Neuronal stem cell (in vitro differentiated cells): ENCODE data around the gene MAPK10.

ENCODE experiments used
- DNase-seq: peaks from one replicate; pipeline ENCODE4 v3.0.0-alpha.2; 2013; ENCODE audit warnings: low spot score
- H2AFZ ChIP-seq: one replicate; pipeline ENCODE4 v1.6.1; 2013; ENCODE audit warnings: mild to moderate bottlenecking, low read length, inconsistent platforms
- H2AK5ac ChIP-seq: 2 replicates; pipeline ENCODE4 v1.6.1; 2013; ENCODE audit warnings: low read depth, mild to moderate bottlenecking, inconsistent platforms, low read length, moderate library complexity, mixed read lengths
- H2BK120ac ChIP-seq: 2 replicates; pipeline ENCODE4 v1.6.1; 2013; ENCODE audit warnings: low read depth, mild to moderate bottlenecking, inconsistent platforms, low read length, moderate library complexity, mixed read lengths
- H2BK12ac ChIP-seq: one replicate; pipeline ENCODE4 v1.6.1; 2013; ENCODE audit warnings: low read length, inconsistent platforms
- H2BK15ac ChIP-seq: 2 replicates; pipeline ENCODE4 v1.6.1; 2013; ENCODE audit warnings: mild to moderate bottlenecking, low read length, inconsistent platforms, mixed read lengths
- H2BK5ac ChIP-seq: one replicate; pipeline ENCODE4 v1.6.1; 2013; ENCODE audit warnings: inconsistent platforms, mild to moderate bottlenecking, low read length, moderate library complexity
- H3K14ac ChIP-seq: one replicate; pipeline ENCODE4 v1.6.1; 2013; ENCODE audit warnings: low read length, inconsistent platforms
- H3K18ac ChIP-seq: 2 replicates; pipeline ENCODE4 v1.6.1; 2013; ENCODE audit warnings: low read length, inconsistent platforms
- H3K23ac ChIP-seq: 2 replicates; pipeline ENCODE4 v1.6.1; 2013; ENCODE audit warnings: low read depth, mild to moderate bottlenecking, mixed read lengths, low read length, inconsistent platforms; ENCODE audit not compliant: poor library complexity
- H3K27ac ChIP-seq: replicated peaks from 3 replicates; pipeline ENCODE4 v1.5.1; 2013; ENCODE audit warnings: low read length, inconsistent platforms
- H3K27me3 ChIP-seq, 3 experiments: 2 replicates each; pipeline ENCODE4 v1.6.1; 2013; ENCODE audit warnings: low read length in 3 of 3, mild to moderate bottlenecking in 2 of 3, inconsistent platforms in 1 of 3, low read depth in 1 of 3, mixed read lengths in 1 of 3, moderate library complexity in 1 of 3; ENCODE audit not compliant: control insufficient read depth in 3 of 3, insufficient read depth in 3 of 3
- H3K36me3 ChIP-seq, 2 donors: replicated peaks in 1 of 2; 2 replicates each; pipeline ENCODE4 v1.6.1; 2013; ENCODE audit warnings: low read length in 2 of 2; ENCODE audit not compliant: control insufficient read depth in 2 of 2, insufficient read depth in 2 of 2
- H3K4ac ChIP-seq: 2 replicates; pipeline ENCODE4 v1.6.1; 2013; ENCODE audit warnings: inconsistent platforms, mild to moderate bottlenecking, low read length, moderate library complexity
- H3K4me1 ChIP-seq, 2 donors: 1 replicate in 1 of 2; 2 replicates in 1 of 2; pipeline ENCODE4 v1.6.1; 2013; ENCODE audit warnings: low read length in 2 of 2, low read depth in 1 of 2; ENCODE audit not compliant: control insufficient read depth in 2 of 2, insufficient read depth in 1 of 2
- H3K4me2 ChIP-seq: one replicate; pipeline ENCODE4 v1.6.1; 2013; ENCODE audit warnings: mild to moderate bottlenecking, low read length, inconsistent platforms; ENCODE audit not compliant: insufficient read depth, poor library complexity, severe bottlenecking
- H3K4me3 ChIP-seq, 2 donors: 2 replicates each; pipeline ENCODE4 v1.5.1; 2013; ENCODE audit warnings: low read length in 2 of 2, mild to moderate bottlenecking in 2 of 2, inconsistent platforms in 1 of 2, moderate library complexity in 1 of 2
- H3K79me1 ChIP-seq: one replicate; pipeline ENCODE4 v1.6.1; 2013; ENCODE audit warnings: low read depth, mild to moderate bottlenecking, inconsistent platforms, low read length, moderate library complexity
- H3K9ac ChIP-seq: one replicate; pipeline ENCODE4 v1.6.1; 2013; ENCODE audit warnings: mild to moderate bottlenecking, low read depth, low read length, inconsistent platforms; ENCODE audit not compliant: poor library complexity
- H3K9me3 ChIP-seq, 2 donors: replicated peaks in 1 of 2; 2 replicates each; pipeline versions ENCODE3 to v1.6.1; 2013; ENCODE audit warnings: low read length in 2 of 2, mild to moderate bottlenecking in 2 of 2, inconsistent platforms in 1 of 2, low read depth in 1 of 2, mixed read lengths in 1 of 2, moderate library complexity in 1 of 2; ENCODE audit not compliant: control insufficient read depth in 2 of 2, insufficient read depth in 1 of 2
- H4K8ac ChIP-seq: one replicate; pipeline ENCODE4 v1.6.1; 2013; ENCODE audit warnings: low read depth, mild to moderate bottlenecking, inconsistent platforms, low read length, moderate library complexity
- H4K91ac ChIP-seq: one replicate; pipeline ENCODE4 v1.6.1; 2013; ENCODE audit warnings: low read length, low read depth, mild to moderate bottlenecking, inconsistent platforms; ENCODE audit not compliant: poor library complexity
- WGBS, 2 donors: extraction: QIAGEN DNeasy Blood & Tissue Kit; methylation state at CpG; one replicate each; pipeline ENCODE4 v1.1.7; 2013; ENCODE audit warnings: missing lambda C conversion rate in 2 of 2, mixed read lengths in 1 of 2; ENCODE audit not compliant: insufficient read length in 2 of 2, insufficient replicate concordance in 1 of 2; ENCODE audit errors: extremely low coverage in 2 of 2; 5-methylcytosine and 5-hydroxymethylcytosine counted together

The MAPK10 gene

DNA sequence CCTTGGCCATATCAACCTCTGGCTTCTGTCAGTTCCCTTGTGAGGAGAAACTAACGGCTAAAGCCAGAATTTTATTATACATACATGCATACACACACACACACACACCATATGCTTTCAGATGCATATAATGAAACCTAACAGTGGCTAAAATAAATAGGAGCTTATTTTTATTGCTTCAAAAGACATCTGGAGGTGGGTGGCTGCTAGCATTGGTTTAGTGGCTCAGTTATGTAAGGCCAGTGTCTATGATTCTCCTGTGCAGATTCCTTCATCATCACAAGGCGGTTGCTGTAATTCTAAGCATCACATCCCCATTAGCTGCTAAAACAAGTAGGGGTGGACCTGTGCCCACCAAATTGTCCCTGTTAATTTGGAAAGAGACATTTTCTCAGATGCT is 110.8 kb downstream of the MAPK10 start:
- Histone ChIP-seq H3K9me3 (peaks cover 0 to 27% of the 10 kb centered on the region in 2 donors), H3K4me1 (no peaks in the 10 kb centered on the region), H3K9ac (no peak overlapping the region), H4K8ac (no peak overlapping the region), H3K4me2 (no peak overlapping the region), H2BK12ac (no peak overlapping the region), H3K14ac (no peak overlapping the region), H2BK120ac (no peak overlapping the region), H2AK5ac (no peak overlapping the region), H3K79me1 (no peaks in the 10 kb centered on the region), H4K91ac (no peak overlapping the region), H3K27ac (no peak overlapping the region), H2BK5ac (no peak overlapping the region), H3K27me3 (no peaks in the 10 kb centered on the region), H3K4ac (no peak overlapping the region), H3K4me3 (no peak overlapping the region), H3K23ac (no peak overlapping the region), H2AFZ (no peak overlapping the region), H2BK15ac (no peak overlapping the region), H3K36me3 (peaks cover 0 to 22% of the 10 kb centered on the region in 2 donors), H3K18ac (no peak overlapping the region)
- no peak for DNase-seq
- no CpG with 5 or more reads among the region's 2 CpGs for WGBS, 2 donors

DNA sequence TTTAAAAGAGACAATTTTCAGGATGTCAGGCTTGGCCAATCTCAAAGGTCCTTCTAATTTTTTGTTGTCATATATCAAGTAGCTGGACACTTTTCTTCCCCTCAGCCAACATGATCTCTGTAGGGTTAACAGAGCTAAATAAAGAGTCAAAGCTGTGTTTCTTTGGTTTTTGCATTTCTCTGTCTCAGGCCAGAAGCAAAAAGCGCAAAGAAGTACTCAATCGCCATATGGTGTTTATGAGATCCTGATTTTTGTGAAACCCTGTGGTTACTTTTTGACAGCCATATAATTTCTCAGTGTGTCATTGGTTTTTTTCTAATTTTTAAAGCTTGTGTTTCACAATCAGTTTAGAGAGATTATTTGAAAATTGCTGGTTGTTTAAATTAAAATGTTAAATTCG is 111.9 kb downstream of the MAPK10 start:
- no peak overlapping the region for H4K91ac ChIP-seq
- no peak overlapping the region for H2BK12ac ChIP-seq
- WGBS, 2 donors: no CpG with 5 or more reads among the region's 3 CpGs
- no peak overlapping the region for H3K27ac ChIP-seq
- H4K8ac ChIP-seq: no peak overlapping the region
- no peak overlapping the region for H3K4ac ChIP-seq
- no peak overlapping the region for H2BK120ac ChIP-seq
- H2BK15ac ChIP-seq: no peak overlapping the region
- no peak overlapping the region for H2AK5ac ChIP-seq
- H3K79me1 ChIP-seq: no peaks in the 10 kb centered on the region
- no peak overlapping the region for H3K4me2 ChIP-seq
- no peaks in the 10 kb centered on the region for H3K27me3 ChIP-seq
- H3K4me3 ChIP-seq: no peak overlapping the region
- no peak for DNase-seq
- no peak overlapping the region for H3K14ac ChIP-seq
- H2BK5ac ChIP-seq: no peak overlapping the region
- H3K4me1 ChIP-seq: no peaks in the 10 kb centered on the region
- H3K23ac ChIP-seq: no peak overlapping the region
- H3K9me3 ChIP-seq: peaks cover 2 to 37% of the 10 kb centered on the region in 2 donors
- H2AFZ ChIP-seq: no peak overlapping the region
- no peak overlapping the region for H3K9ac ChIP-seq
- peaks cover 2 to 32% of the 10 kb centered on the region in 2 donors for H3K36me3 ChIP-seq
- no peak overlapping the region for H3K18ac ChIP-seq

DNA sequence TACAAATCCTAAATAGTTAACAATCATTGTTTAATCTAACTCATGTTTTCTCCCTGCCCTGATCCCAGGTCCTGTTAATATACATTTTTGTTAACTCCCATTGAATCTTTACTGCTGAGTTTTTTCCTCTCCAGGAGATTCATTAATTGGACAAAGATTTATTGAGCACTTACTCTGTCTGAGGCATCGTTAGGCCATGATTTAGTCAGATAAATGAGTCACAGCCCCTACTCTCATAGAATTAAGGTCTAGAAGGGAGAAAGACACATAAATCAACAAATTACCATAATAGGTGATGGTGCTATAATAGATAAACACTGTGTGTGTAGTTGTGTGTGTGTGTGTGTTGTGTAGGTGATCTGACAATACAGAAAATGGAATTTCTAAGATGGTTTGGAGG is 112.5 kb downstream of the MAPK10 start:
- H4K8ac ChIP-seq: no peak overlapping the region
- no peak overlapping the region for H3K4ac ChIP-seq
- H2BK120ac ChIP-seq: no peak overlapping the region
- H2BK15ac ChIP-seq: no peak overlapping the region
- H3K9me3 ChIP-seq: peaks cover 5 to 43% of the 10 kb centered on the region in 2 donors
- no peak overlapping the region for H3K4me2 ChIP-seq
- H3K79me1 ChIP-seq: no peaks in the 10 kb centered on the region
- no peak overlapping the region for H2AFZ ChIP-seq
- no CpG with 5 or more reads among the region's 1 CpG for WGBS, 2 donors
- H3K9ac ChIP-seq: no peak overlapping the region
- no peak overlapping the region for H2AK5ac ChIP-seq
- no peak overlapping the region for H3K18ac ChIP-seq
- H2BK5ac ChIP-seq: no peak overlapping the region
- H3K4me1 ChIP-seq: no peaks in the 10 kb centered on the region
- H3K27me3 ChIP-seq: no peaks in the 10 kb centered on the region
- no peak overlapping the region for H4K91ac ChIP-seq
- H2BK12ac ChIP-seq: no peak overlapping the region
- peaks cover 5 to 37% of the 10 kb centered on the region in 2 donors for H3K36me3 ChIP-seq
- H3K14ac ChIP-seq: no peak overlapping the region
- no peak overlapping the region for H3K4me3 ChIP-seq
- no peak overlapping the region for H3K27ac ChIP-seq
- H3K23ac ChIP-seq: no peak overlapping the region
- no peak for DNase-seq

DNA sequence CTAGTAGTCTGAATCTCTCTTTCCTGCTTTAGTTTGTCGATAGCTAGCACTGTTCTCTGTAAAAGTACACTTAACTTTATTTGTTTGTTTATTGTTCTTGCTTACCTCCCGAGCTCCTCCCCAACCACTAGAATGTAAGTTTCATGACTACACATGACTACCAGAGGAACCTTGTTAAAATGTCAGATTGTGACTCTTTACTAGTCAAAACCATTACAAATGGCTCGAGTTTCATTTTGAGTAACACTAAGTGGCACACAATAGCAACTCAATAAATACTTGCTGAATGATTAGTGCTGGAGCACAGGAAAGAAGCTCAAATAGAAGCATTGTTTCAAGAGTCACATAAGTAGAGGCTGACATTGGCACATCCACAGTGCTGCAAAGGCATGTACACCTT is 116.1 kb downstream of the MAPK10 start:
- Histone ChIP-seq H3K27me3 (no peaks in the 10 kb centered on the region), H3K23ac (no peak overlapping the region), H4K91ac (no peak overlapping the region), H3K18ac (no peak overlapping the region), H3K4ac (no peak overlapping the region), H3K27ac (no peak overlapping the region), H3K9ac (no peak overlapping the region), H3K9me3 (peaks cover 7 to 40% of the 10 kb centered on the region in 2 donors), H3K79me1 (no peaks in the 10 kb centered on the region), H3K4me2 (no peak overlapping the region), H4K8ac (no peak overlapping the region), H2BK15ac (no peak overlapping the region), H2BK12ac (no peak overlapping the region), H2BK120ac (no peak overlapping the region), H3K4me3 (no peak overlapping the region), H3K36me3 (peaks cover 8 to 39% of the 10 kb centered on the region in 2 donors), H3K4me1 (no peaks in the 10 kb centered on the region), H2AK5ac (no peak overlapping the region), H2BK5ac (no peak overlapping the region), H3K14ac (no peak overlapping the region), H2AFZ (no peak overlapping the region)
- WGBS, 2 donors: no CpG with 5 or more reads among the region's 3 CpGs
- DNase-seq: no peak
